ENCODE measurements around the gene TPCN1.

TPCN1 gene

DNA sequence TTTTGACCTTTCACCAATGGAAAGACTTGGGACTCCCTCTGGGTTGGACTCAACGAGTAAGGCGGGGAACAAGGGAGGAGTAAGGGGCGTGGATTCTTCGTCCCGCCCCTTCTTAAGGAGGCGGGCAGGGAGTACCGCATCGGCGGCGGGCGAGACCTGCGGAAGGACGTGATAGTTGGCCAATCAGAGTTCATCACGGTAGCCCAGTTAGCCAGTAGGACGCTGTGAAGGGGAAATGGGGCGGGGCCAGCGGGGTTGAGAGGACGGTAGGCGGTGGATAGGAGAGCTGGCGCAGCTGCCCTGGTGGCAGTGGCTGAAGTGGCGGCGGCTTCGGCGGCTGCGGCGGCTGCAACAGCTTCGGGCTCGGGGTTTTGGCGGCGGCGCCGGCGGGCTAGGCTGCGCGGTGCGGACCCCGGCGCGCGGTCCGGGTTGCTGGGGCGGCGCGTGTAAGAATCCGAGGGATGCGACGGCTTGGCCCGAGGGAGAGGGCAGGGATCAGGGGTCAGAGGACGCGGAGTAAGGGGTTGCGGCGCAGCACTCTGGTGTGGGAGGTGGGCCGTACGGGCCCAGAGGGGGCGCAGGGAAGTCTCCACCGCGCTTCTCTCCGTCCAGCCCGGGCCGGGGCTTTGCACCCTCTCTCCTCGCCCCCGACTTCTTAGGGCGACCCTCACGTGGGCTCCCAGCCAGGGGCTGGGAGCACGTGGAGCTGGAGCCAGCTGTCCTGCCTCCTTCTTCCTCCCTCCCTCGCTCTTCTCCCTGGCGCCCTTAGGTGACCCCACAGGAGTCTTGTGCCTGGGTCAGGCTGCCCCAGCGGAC, at the start of gene TPCN1:
TPCN1 (plus strand) TSS at position 284 of the 816 bp plus-strand sequence. CDS start 5,389 bp downstream, outside the sequence.
- peak; percentile 100 for DNase-seq

DNA sequence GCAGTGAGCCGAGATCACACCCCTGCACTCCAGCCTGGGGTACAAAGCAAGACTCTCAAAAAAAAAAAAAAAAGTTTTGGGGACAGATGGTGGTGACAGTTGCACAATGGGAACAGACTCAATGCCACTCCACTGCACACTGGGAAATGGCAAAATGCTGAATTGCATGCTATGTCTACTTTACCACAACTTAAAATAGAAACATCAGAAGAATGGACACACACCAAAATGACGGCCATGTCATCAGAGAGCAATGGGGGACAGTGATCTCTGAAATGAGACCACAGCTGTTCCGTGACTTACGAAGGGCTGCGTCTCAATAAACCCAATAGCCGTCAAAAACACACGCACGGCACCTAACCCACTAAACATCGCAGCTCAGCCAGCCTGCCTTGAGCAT, 49.7 kb upstream of the TPCN1 start:
- DNase-seq, result no peak

DNA sequence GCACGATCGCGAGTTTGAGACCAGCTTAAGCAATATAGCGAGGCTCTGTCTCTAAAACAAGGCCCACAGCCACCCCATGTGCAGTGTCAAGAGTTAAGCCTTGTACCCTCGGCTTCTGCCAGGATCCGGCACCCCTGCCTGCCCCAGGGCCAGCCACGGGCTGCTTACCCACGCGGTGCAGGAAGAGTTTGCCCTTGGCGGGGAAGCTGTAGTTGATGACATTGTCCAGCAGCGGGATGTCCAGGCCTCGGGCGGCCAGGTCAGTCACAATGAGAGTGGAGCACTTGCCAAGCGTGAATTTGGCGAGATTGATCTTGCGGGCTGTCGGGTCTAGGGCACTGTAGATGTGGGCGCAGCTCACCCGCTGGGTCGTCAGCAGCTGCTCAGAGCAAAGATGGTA, 49.1 kb upstream of the TPCN1 start:
- no peak for DNase-seq

DNA sequence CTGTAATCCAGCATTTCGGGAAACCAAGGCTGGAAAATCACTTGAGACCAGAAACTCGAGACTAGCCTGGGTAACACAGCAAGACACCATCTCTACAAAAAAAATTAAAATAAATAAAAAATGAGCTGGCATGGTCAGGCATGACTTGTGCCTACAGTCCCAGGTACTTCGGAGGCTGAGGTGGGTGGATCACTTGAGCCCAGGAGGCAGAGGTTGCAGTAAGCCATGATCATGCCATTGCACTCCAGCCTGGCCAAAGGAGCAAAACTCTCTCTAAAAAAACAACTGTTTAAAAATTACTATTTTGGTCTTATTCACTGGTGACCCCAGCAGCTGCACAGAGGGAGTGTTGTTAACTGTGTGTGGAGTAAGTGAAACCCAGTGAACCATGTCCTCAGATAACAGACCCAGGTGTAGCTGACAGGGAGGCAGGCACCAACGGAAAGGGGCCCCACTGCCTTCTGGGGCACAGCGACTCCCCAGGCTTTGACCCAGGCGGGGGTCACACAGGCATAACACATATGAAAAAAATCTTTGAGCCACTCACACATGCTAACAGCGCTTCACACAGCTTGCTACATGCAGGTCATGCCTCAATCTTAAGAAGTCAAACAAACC, 48.1 kb upstream of the TPCN1 start:
- DNase-seq, result no peak

DNA sequence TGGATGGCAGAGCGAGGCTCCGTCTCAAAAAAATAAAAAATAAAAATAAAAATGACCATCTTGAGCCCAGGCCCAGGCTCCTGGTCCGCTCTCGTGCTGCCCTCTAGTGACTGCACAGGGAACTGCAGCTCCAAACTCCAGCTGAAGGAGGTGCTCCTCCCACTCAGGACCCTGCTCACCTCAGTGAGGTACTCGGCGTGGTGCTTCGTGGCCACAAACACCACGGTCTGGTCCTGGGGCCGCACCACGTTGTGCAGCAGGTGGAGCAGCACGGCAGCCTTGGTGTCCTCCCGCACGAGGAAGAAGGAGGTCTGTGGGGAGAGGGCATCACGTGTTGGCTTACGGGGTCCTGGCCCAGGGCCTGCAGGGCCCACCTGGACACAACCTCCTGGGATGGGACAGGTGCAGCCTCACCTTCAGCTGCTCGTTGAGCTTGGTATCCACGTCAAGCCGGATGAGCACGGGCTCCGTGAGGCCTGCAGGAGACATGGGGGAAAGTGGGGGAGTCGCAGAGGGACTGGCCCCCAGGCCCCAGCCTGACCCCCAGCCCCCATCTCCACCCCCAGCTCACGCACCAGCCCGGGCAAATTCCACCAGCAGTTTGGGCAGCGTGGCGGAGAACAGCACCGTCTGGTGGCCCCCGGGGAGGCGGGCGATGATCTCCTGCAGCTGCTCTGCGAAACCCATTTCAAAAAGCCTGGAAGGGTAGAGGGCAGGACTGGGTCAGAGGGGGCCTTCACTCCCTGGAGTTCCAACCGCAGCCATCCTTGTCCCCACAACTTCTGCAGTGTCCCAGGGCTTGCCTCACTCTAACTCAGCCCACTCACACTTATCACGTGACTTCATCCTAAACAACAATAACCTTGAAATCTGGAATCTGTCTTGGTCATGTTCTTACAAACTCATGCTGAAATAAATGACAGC, 46.5 kb upstream of the TPCN1 start:
- DNase-seq, result peak; percentile 83

DNA sequence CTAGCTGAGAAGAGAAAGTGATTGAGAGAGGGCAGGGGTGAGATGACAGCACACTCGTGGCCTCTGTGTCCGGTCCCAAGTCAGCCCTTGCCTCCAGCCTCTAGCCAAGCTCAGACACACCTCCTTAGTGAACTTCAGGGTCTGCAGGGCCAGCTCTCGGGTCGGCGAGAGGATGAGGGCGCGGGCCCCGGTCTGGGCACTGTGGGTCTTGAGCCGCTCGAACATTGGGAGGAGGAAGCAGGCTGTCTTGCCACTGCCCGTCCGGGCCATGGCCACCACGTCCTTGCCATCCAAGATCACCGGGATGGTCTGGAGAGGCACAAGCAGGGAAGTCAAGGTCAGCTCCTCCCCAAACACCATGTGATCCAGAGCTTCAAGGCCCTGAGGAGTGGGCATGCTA, 42.2 kb upstream of the TPCN1 start:
- no peak for DNase-seq

DNA sequence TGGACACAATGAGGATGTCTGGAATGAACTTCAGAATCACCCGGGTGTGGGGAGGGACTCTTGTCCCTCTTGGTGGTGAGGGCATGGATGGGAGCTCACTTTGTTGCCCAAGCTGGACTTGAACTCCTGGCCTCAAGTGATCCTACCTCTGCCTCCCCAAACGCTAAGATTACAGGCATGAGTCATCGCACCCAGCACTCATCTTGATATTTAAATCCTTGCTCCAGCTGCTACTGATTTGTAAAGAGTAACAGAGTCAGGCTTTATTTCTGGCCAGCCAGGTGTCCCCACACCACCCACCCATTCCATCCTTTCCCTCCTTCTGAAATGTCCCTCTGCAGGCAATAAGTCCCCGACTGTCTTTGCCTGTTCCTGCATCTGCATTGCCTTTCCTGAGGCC, 40.9 kb upstream of the TPCN1 start:
- no peak for DNase-seq

DNA sequence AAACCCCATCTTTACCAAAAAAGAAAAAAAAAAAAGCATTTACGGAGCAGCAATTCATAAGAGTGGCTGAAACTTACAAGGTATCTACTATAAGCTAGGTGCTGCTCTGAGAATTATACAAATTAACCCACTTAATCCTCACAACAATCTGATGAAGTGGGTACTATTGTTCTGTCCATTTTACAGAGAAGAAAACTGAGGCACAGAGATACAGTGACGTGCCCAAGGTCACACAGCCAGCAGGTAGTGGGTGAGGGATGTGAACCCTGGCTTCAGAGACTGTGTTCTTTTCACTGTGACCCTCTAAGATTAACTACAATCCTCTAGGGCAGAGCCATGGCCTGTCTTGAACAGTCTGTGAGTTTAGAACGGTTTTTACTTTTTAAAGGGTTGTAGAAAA, 39.3 kb upstream of the TPCN1 start:
- no peak for DNase-seq

DNA sequence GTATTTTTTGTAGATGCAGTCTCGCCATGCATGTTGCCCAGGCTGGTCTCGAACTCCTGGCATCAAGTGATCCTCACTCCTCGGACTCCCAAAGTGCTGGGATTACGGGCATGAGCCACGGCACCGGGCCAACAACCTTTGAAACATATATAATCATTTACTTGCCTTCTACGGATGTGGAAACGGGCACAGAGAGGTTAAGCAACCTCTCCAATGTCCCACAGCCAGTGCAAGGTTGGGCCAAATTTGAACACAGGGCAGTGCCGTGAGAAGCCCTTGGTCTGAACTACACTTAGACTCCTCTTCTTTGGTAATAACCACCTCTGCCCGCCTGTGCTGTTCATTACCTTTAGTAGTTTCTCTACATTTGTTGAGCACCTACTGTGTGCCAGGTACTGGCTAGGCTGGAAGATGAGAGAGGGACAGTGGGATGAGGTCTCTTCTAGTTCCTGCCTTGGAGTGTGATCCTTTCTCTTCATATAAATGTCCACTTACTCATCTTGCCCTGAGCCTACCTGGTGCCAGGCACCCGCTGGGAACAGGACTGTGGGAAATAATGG, 38.2 kb upstream of the TPCN1 start:
- no peak for DNase-seq

DNA sequence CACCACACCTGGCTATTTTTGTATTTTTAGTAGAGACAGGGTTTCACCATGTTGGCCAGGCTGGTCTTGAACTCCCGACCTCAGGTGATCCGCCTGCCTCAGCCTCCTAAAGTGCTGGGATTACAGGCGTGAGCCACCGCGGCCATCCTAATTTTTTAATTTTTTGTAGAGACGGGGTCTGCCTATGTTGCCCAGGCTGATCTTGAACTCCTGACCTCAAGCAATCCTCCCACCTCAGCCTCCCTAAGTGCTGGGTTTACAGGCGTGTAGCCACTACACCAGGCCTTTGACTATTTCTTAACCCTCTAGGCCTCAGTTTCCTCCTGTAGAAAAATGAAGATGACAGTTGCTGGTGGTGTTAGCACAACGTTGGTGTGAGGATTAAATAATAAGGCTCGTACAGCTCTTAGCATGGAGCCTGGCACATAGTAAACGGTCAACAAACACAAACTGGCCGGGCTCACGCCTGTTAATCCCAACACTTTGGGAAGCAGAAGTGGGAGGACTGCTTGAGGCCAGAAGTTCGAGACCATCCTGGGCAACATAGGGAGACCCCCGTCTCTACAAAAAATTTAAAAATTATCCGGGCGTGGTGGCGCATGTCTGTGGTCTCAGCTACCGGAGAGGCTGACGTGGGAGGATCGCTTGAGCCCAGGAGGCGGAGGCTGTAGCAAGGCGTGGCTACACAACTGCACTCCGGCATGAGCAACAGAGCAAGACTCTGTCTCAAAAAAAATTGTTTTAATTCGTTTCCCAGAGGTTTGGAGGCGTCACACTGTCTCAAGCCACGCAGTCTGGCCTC, 37.0 kb upstream of the TPCN1 start:
- no peak for DNase-seq

DNA sequence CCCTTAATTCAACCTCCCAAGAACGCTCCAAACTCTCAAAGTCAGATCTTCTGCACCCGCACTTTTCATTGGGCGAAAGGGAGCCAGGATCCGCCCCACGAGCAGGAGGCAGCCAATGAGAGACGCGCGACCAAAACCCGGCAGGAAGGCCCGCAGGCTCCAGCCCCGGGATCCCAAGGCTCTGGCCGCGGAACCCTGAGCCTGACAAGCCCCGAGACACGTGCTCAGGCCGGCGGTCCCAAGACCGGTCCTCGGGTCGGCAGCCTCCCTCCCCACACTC, 36.4 kb upstream of the TPCN1 start:
- peak; percentile 93 for DNase-seq

DNA sequence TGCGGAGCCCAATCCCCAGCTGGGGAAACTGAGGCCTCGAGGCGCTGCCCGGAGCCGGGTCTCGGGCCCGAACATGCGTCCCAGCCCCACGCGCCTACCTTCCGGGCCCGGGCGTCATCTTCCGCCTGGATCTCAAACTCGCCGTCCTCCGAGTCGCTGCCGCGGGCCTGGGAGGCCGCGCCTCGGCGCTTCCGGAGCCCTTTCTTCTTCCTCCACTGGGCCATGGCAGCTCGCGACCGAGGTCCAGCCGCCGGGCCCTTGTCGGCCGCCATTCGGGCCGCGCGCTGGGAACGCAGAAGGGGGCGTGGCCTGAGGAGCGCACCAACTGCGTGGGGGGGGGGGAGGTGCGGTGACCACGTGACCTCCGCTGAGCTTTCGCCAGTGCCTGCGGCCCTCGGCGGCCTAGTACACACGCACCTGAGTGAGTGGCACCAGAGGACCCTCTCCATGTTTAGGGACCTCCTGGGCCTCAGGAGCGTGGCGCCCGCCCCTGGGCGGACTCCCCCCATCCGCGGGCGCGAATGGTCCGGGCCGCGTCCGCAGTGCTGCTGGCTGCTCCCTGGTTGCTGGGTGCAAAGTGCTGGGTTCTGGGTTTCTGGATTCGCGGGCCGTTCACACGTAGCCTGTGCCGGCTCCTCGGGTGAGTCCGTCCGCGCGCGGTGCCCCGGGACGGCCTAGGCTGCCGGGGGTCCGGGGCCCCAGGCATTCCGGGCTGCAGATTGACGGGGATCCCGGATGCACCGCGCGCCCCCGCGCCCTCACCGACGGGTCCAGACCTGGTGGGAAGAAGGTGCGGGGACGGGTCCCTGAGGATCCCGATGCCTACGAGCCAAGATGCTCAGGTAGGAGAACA, 35.9 kb upstream of the TPCN1 start, which contains the start of the genes DDX54 and RITA1:
DDX54 (minus strand) TSS at position 299 of the 853 bp plus-strand sequence; CDS start at position 272, 27 bp downstream.
RITA1 (plus strand) TSS at position 542 of the 853 bp plus-strand sequence. CDS start 1,026 bp downstream, outside the sequence.
- DNase-seq, result peak; percentile 87

DNA sequence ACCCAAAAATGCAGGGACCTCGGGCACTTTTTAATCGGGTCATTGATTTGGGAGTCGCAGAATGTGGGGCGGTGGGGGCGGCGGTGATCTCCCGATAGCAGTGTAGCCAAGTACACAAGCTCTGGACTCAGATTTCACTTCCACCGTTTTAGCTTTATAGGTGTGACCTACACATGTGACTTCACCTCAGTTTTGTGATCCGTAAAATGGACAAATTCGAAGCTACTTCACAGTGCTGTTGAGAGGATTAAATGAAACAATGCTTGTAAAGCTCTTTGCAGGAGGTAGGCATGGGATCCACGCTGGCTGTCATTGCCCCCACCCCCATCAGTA, 35.3 kb upstream of the TPCN1 start:
- DNase-seq, result no peak

DNA sequence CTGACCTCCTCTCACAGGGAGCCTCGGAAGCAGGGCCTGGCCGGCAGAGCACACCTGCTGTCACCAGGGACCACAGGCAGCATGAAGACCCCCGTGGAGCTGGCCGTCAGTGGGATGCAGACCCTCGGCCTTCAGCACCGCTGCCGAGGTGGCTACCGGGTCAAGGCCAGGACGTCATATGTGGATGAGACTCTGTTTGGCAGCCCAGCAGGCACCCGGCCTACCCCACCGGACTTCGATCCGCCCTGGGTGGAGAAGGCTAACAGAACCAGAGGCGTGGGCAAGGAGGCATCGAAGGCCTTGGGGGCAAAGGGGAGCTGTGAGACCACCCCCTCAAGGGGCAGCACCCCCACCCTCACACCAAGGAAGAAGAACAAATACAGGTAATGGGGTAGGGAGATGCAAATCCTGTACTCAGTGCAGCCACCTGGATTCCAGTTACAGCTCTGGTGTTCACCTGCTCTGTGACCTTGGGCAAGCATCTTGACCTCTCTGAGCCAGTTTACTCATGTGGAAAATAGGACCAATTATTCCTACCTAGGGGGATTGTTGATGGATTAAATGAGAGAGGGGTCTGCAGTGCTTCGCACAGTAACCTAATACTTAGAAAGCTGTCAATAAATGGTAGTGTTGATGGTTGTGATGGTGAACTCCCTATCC, 34.5 kb upstream of the TPCN1 start:
- DNase-seq, result no peak

DNA sequence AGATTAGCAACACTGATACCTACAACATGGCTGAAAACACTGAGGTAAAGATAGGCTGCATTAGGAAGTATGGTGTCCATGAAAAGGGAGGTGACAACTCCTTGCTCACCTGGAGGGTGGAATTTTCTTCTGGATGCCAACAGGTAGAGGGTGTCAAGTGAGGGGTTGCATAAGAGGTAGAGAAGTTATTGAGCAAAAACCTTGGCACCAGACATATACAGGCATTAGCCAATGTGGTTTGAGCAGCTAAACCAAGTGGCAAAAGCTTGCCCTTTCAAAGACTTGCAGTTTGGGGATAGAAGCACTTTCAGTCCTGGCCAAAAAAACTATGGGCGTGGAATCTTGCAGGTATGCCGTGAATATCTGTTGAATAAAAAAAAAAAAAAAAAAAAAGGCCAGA, 31.9 kb upstream of the TPCN1 start:
- DNase-seq, result no peak

DNA sequence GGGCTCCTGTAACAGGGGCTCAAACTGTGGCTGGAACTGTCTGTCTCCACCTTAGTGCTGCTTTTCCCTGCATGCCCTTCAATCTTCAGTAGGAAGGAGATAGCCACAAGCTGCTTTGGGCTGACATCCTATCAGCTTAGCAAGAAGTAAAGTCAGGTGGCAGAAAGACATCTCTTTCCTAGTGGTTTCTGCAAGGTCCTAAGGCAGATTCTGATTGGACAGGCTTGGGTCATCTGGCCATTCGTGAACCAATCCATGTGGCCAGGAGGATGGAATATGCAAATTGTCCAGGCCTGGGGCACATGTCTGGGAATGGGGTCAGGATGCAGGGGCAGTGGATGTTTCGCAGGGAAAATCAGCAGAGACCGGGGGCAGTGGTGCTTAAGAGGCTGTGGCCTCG, 30.5 kb upstream of the TPCN1 start:
- DNase-seq, result no peak

DNA sequence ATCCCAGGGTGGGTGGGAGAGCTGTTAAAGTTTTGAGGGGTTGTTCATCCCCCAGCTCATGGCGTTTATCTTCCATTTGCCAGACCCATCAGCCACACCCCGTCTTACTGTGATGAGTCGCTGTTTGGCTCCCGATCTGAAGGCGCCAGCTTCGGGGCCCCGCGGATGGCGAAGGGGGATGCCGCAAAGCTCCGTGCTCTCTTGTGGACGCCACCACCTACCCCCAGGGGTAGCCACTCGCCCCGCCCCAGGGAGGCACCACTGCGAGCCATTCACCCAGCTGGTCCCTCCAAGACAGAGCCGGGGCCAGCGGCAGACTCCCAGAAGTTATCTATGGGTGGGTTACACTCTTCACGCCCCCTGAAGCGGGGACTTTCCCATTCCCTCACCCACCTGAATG, 30.0 kb upstream of the TPCN1 start:
- no peak for DNase-seq

DNA sequence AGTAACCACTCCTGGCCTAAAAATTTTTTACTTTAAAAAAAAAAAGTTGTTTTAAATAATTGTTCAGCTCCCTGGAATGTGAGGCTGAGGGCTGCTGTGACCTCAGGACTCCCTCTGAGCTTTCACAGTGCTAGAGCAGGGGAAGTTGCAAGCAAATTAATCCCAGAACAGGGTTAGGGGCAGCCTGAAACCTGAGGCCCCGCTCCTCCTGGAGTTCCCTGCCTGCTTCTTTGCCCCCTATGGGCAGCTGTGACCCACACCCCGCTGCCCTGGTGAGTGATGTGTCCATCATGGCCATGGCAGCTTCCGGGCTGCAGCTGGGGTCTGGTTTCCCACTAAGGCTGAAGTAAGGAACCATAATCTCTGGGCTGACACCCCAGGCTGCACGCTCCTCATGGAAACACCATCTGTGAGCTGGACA, 26.3 kb upstream of the TPCN1 start:
- no peak for DNase-seq

DNA sequence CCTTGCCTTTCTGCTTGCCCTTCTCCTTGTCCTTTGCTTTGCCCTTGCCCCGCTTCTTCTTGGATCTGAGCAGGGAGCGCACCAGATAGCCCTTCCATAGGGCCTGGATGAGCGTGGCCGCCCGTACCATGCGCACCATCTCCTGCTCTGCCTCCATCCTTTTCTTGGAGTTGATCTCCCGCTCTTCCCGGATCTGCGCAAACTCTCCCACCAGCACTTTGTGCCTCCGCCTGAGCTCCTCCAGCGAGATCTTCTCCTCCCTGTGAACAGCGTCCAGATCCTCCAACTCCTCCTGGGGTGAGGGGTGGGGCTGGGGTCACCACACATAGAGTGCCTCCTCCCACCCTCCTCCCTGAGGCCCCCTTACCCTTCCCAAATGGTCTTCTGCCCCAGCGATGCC, 25.7 kb upstream of the TPCN1 start:
- DNase-seq, result no peak

DNA sequence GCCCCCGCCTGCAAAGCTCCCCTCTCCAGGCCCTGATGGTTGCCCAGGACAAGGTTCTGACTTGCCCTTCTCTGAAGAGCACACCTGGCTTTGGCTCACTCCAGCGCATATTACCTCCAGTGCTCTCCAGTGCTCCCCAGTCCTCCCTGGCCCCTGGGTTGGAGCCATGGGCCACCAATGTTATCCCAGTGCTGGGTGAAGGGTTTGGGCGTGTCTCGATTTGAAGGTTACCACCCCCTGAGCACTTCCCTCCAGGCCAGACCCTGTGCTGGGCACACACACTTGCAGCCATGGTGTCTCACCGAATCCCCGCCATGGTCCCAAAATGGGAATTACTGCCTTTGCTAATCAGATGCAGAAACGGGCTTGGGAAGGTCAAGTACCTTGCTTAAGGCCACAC, 24.7 kb upstream of the TPCN1 start:
- no peak for DNase-seq

DNA sequence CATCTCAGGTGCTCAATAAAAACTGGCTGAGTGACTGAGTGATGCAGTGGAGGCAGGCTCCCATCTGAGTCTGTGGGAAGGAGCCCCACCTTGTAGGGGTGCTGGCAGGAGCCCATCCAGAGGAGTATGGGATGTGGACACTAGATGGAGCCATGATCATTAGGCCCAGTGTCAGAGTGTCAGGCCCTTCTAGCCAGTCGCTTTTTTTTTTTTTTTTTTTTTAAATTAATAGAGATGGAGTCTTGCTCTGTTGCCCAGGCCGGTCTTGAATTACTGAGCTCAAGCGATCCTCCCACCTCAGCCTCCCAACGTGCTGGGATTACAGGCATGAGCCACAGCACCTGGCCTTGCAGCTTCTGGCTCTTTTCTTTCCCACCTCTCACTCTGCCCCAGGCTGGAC, 24.3 kb upstream of the TPCN1 start:
- DNase-seq, result peak; percentile 68
